Measurements from ENCODE around the gene MMP1.
"Not testable (repeated sequence)": the region's sequence is repeated elsewhere in the genome, so short reads cannot be mapped to it uniquely, and the experiment has no call there.

The MMP1 gene

GRCh38 chr11:102751673-102752072, 46.3 kb downstream of the MMP1 start:
- Histone ChIP-seq H3K4me1 (ENCODE audit: insufficient read depth, low read length, severe bottlenecking) (no peaks in the 10 kb centered on the region), H3K27ac (ENCODE audit: low read depth, low read length, poor library complexity, severe bottlenecking) (no peak overlapping the region), H4K20me1 (ENCODE audit: insufficient read depth, low read length) (no peaks in the 10 kb centered on the region)

GRCh38 chr11:102749101-102749722, 48.7 kb downstream of the MMP1 start:
- Histone ChIP-seq H2AFZ (ENCODE audit: low read length) (no peak overlapping the region), H3K9me2 (ENCODE audit: low read depth, low read length) (no peaks in the 10 kb centered on the region), H3K9ac (ENCODE audit: low read length) (no peak overlapping the region), H3K4me2 (ENCODE audit: low read length) (no peak overlapping the region), H3K4me3 (ENCODE audit: low read depth, low read length, poor library complexity, severe bottlenecking) (no peak overlapping the region), H3K4me1 (ENCODE audit: insufficient read depth, low read length, severe bottlenecking) (no peaks in the 10 kb centered on the region), H3K9me3 (ENCODE audit: low read length) (no peaks in the 10 kb centered on the region), H3K27me3 (ENCODE audit: insufficient read depth, low read length) (no peaks in the 10 kb centered on the region), H4K20me1 (ENCODE audit: insufficient read depth, low read length) (no peaks in the 10 kb centered on the region), H3F3A (ENCODE audit: insufficient read depth, low read length) (no peaks in the 10 kb centered on the region), H3K27ac (ENCODE audit: low read depth, low read length, poor library complexity, severe bottlenecking) (no peak overlapping the region), H3K36me3 (ENCODE audit: insufficient read depth, low read length) (no peaks in the 10 kb centered on the region), H3K79me2 (ENCODE audit: insufficient read depth, low read length) (no peaks in the 10 kb centered on the region)
- TF ChIP-seq CTCF (IDR thresholded peaks at IDR 0.05; ENCODE audit: low read length) (no peak), EZH2 (IDR thresholded peaks at IDR 0.05; ENCODE audit: borderline replicate concordance, low read length) (no peak)

More at GRCh38 chr11:102751673-102752072, 46.3 kb downstream of the MMP1 start:
- Histone ChIP-seq H3K27me3 (ENCODE audit: insufficient read depth, low read length) (no peaks in the 10 kb centered on the region), H3K4me3 (ENCODE audit: low read depth, low read length, poor library complexity, severe bottlenecking) (no peak overlapping the region), H3F3A (ENCODE audit: insufficient read depth, low read length) (no peaks in the 10 kb centered on the region), H3K79me2 (ENCODE audit: insufficient read depth, low read length) (no peaks in the 10 kb centered on the region), H2AFZ (ENCODE audit: low read length) (no peak overlapping the region), H3K9ac (ENCODE audit: low read length) (no peak overlapping the region), H3K36me3 (ENCODE audit: insufficient read depth, low read length) (no peaks in the 10 kb centered on the region), H3K9me2 (ENCODE audit: low read depth, low read length) (no peaks in the 10 kb centered on the region), H3K4me2 (ENCODE audit: low read length) (no peak overlapping the region), H3K9me3 (ENCODE audit: low read length) (no peaks in the 10 kb centered on the region)
- TF ChIP-seq EZH2 (IDR thresholded peaks at IDR 0.05; ENCODE audit: borderline replicate concordance, low read length) (no peak), CTCF (IDR thresholded peaks at IDR 0.05; ENCODE audit: low read length) (no peak)

GRCh38 chr11:102746746-102747578, 51.0 kb downstream of the MMP1 start:
- H3K9ac ChIP-seq (ENCODE audit: low read length); H3K4me3 ChIP-seq (ENCODE audit: low read depth, low read length, poor library complexity, severe bottlenecking); H3K4me2 ChIP-seq (ENCODE audit: low read length); H3F3A ChIP-seq (ENCODE audit: insufficient read depth, low read length); H4K20me1 ChIP-seq (ENCODE audit: insufficient read depth, low read length); H3K79me2 ChIP-seq (ENCODE audit: insufficient read depth, low read length); H3K9me2 ChIP-seq (ENCODE audit: low read depth, low read length); H3K36me3 ChIP-seq (ENCODE audit: insufficient read depth, low read length); H2AFZ ChIP-seq (ENCODE audit: low read length); H3K27ac ChIP-seq (ENCODE audit: low read depth, low read length, poor library complexity, severe bottlenecking); H3K27me3 ChIP-seq (ENCODE audit: insufficient read depth, low read length); H3K4me1 ChIP-seq (ENCODE audit: insufficient read depth, low read length, severe bottlenecking); H3K9me3 ChIP-seq (ENCODE audit: low read length): not testable (repeated sequence)

Measured in OCI-LY1 (cell line).